Brain microvascular endothelial cell (primary cell): ENCODE measurements around the gene FBLN7.

Experiments
- DNase-seq: peaks from one replicate; pipeline ENCODE4 v3.0.0-alpha.2; 2020
- H3K27ac ChIP-seq: fragments of 250-450 bp; sonication (Bioruptor Pico); 2 replicates; pipeline ENCODE4 v1.5.1; 2020; ENCODE audit warnings: mild to moderate bottlenecking, moderate library complexity
- H3K27me3 ChIP-seq: fragments of 250-450 bp; sonication (Bioruptor Pico); replicated peaks from 2 replicates; pipeline ENCODE4 v1.5.1; 2020; ENCODE audit warnings: mild to moderate bottlenecking
- H3K36me3 ChIP-seq: fragments of 250-450 bp; sonication (Bioruptor Pico); replicated peaks from 2 replicates; pipeline ENCODE4 v1.5.1; 2020; ENCODE audit warnings: mild to moderate bottlenecking
- H3K4me3 ChIP-seq: 2 replicates; pipeline ENCODE4 v1.5.1; 2011; ENCODE audit warnings: low read depth, mild to moderate bottlenecking, control low read depth, low read length, moderate library complexity
- in situ Hi-C: cut with HindIII; loops from 2 replicates; pipeline ENCODE4 v1.10.0; 2017; ENCODE audit warnings: low sequenced_read_pairs, low pct_ligation_motif_present
- TF ChIP-seq, protein P1 (sequence below): IDR thresholded peaks from 2 replicates; pipeline ENCODE4 v1.5.1; 2011; ENCODE audit warnings: low read depth, mild to moderate bottlenecking, moderate library complexity, low read length, control low read depth, inconsistent platforms; ENCODE audit errors: missing control alignments

FBLN7 gene

DNA sequence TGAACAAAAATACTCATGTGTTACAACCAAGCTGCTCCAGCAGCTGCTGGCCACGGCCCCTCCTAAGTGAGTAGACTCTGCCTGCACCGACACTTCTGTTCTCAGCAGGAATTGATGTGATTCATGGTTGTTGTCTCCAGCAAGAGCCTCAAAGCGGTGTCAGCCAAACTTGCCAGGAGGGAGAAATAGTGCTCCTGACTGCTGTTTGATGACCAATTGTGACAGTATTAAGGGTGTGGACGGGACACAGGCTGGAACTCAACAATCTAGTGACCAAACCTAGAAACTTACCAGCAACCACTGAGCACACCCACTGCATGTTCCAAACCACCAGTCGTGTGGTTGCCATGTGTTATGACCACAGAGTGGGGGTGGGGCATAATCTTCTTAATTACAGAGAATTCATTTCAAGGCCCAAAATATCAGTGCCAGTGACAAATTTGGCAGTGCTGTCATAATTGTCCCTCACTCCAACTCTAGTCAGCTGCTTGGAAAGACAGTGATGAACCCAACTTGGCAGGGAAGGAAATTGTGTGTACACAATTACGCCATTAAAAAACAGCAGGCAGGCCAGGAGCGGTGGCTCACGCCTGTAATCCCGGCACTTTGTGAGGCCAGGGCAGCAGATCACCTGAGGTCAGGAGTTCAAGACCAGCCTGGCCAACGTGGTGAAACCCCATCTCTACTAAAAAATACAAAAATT lies 30.4 kb downstream of the FBLN7 start:
- Histone ChIP-seq H3K27ac (no peak overlapping the region), H3K4me3 (no peak overlapping the region), H3K36me3 (no peaks in the 10 kb centered on the region), H3K27me3 (no peaks in the 10 kb centered on the region)
- DNase-seq: no peak
- TF ChIP-seq, protein P1, sequence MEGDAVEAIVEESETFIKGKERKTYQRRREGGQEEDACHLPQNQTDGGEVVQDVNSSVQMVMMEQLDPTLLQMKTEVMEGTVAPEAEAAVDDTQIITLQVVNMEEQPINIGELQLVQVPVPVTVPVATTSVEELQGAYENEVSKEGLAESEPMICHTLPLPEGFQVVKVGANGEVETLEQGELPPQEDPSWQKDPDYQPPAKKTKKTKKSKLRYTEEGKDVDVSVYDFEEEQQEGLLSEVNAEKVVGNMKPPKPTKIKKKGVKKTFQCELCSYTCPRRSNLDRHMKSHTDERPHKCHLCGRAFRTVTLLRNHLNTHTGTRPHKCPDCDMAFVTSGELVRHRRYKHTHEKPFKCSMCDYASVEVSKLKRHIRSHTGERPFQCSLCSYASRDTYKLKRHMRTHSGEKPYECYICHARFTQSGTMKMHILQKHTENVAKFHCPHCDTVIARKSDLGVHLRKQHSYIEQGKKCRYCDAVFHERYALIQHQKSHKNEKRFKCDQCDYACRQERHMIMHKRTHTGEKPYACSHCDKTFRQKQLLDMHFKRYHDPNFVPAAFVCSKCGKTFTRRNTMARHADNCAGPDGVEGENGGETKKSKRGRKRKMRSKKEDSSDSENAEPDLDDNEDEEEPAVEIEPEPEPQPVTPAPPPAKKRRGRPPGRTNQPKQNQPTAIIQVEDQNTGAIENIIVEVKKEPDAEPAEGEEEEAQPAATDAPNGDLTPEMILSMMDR: no peak
- in situ Hi-C loops: no loop called here

DNA sequence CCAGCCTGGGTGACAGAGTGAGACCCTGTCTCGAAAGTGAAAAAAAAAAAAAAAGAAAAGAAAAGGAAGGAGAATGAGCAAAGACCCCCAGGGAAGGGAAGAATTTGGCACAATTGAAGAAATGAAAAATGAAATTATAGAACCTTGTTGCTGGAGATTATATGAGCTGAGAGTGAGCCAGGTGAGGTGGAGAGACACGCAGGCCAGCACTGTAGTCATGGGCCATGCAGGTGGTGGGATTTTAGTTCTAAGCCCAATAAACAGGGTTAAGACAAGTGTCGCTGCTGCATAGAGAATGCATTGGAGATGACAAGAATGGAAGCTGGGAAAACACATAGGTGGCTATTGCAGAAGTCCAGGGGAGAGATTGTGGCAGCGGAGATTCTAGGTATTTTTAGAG lies 32.3 kb downstream of the FBLN7 start:
- Histone ChIP-seq H3K27me3 (no peaks in the 10 kb centered on the region), H3K36me3 (no peaks in the 10 kb centered on the region), H3K27ac (no peak overlapping the region), H3K4me3 (no peak overlapping the region)
- TF ChIP-seq, protein P1: no peak
- in situ Hi-C loops: no loop called here
- no peak for DNase-seq

DNA sequence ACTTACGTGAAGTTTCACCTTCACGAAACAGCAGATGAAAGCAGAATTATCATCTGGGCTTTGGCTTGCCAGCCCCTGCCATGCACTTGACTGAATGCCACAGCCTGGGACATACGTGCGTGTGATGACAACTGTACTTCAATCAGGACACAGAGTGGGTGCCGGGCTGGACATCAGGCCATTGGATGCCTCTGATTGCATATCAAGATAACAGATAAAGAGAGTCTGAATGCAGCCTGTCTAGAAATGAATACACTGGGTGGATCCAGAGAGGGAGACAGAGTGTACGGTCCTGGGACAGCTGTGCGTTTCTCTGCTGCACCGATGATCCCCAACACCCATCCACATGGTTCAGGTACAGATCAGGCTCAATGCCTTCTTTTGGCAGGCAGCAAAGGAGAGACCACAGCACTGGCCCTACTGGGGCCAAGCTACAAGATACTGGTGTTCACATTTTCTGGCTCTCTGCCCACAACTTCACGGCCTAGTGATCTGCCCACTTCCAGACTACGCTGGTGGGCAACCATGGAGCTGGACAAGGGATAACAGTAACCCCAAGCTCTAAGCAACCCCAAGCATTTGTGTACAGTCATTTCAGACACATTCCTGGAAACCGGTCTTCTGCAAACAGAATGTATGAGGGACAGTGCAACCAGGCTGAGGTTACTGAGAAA lies 35.6 kb downstream of the FBLN7 start:
- TF ChIP-seq, protein P1: no peak
- no peak overlapping the region for H3K27ac ChIP-seq
- no peak for DNase-seq
- no peaks in the 10 kb centered on the region for H3K27me3 ChIP-seq
- H3K4me3 ChIP-seq: no peak overlapping the region
- H3K36me3 ChIP-seq: no peaks in the 10 kb centered on the region
- in situ Hi-C loops: no loop called here

DNA sequence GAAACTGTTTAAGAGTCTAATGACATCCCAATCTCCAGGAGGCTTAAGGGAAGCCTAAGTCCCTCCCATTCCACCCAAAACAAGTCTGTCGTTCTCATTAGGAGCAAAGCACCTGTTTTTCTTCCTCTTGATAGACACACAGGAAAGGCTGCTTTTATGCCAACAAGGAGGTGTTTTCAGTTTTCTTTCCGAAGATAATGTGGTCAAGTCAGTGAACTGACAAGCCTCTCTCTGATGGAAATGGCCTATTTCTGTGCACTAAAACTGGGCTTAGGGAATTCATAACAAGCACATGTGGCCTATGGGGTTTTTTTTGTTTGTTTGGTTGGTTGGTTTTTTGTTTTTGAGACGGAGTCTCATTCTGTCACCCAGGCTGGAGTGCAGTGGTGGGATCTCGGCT lies 36.2 kb downstream of the FBLN7 start:
- H3K4me3 ChIP-seq: no peak overlapping the region
- TF ChIP-seq, protein P1: no peak
- no peak overlapping the region for H3K27ac ChIP-seq
- DNase-seq: no peak
- H3K36me3 ChIP-seq: no peaks in the 10 kb centered on the region
- H3K27me3 ChIP-seq: no peaks in the 10 kb centered on the region
- in situ Hi-C loops: no loop called here

DNA sequence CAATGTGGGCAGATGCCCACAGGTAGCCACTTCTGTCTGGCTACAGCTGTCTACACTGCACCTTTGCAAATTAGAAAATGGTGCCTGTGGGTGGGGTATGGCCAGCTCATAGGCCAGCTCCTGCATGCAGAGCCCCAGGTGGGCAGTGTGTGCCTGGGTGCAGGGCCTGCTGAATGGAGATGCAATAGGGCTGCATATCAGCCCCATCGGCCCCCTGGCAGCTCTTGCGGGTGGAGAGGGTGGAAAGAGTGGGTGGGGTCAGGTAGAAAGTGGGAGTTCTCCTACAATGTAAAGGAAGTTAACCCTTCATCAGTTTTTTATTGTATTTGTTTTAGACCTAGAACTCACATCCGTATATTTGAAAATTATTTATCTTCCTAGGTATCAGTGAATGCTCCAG lies 37.1 kb downstream of the FBLN7 start:
- H3K27me3 ChIP-seq: no peaks in the 10 kb centered on the region
- in situ Hi-C loops: no loop called here
- TF ChIP-seq, protein P1: no peak
- H3K36me3 ChIP-seq: no peaks in the 10 kb centered on the region
- H3K27ac ChIP-seq: no peak overlapping the region
- H3K4me3 ChIP-seq: no peak overlapping the region
- DNase-seq: no peak
